Measurements from ENCODE around the gene SLC7A4.
"Not testable (repeated sequence)": the region's sequence is repeated elsewhere in the genome, so short reads cannot be mapped to it uniquely, and the experiment has no call there.

The SLC7A4 gene

DNA sequence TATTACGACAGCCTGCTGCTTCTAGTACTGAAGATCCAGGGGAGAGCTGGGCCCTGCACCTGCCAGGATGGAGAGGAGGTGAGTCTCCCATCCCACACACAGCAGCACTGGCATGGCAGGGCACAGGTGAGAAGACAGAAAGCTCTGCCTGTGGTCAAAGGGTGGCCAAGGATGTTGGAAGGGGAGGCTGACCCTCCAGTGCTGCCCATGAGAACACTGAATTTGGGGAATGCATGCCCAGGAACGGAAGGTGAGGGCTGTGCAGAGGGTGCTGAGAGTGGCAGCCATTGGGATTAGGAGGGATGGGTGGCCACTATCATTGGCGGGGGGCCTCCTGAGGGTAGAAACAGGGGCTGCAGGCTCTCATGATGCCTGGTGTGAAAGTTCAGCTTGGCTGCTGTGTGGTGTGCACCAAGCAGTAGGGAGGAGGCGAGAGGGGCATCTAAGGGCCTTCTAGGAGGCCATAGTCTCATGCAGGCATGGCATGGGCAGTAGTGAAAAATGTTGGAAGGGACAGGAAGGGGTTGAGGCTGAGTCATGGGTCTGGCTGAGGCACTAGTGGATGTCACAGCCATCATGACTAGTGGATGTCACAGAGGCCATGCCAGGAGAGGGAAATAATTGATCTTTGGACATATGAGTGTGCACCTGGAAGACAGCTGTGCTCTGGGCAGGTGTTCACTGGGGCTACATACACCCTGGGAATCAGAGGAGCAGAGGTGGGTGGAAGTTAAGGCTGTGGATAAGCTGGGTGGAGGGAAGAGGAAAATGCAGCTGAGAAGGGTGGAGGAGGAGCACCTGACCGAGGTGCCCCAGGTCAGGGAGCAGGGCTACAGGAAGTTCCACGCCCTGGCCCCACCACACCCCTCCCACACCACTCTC, 10.9 kb upstream of the SLC7A4 start:
- DNase-seq = no peak

DNA sequence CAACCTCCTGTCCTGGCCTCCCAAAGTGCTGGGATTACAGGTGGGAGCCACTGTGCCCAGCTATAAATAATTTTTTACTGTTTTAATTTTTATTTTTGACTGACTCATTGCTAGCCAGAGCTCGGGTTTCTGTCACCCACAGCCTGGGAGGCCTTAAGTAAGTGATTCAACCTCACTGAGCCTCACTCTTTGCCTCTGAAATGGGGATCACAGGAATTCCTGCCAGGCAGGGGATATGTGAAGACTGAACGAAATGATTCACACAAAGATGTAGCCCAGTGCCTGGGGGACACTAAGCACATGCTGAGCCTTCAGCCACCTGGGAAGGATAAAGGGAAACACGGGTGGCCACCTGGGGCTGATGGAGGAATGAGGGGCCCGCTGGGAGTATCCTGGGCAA, 9.6 kb upstream of the SLC7A4 start:
- DNase-seq = no peak

DNA sequence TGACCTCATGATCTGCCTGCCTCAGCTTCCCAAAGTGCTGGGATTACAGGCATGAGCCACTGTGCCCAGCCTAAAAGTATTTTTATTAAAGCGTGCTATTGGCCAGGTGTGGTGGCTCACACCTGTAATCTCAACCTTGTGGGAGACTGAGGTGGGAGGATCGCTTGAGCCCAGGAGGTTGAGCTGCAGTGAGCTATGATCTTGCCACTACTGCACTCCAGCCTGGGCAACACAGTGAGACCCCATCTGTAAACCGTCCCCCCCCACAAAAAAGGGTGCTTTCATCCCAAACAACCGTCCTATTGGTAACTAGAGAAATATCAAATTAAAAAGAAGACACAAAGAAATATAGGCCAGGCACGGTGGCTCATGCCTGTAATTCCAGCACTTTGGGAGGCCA, 6.8 kb upstream of the SLC7A4 start:
- DNase-seq = not testable (repeated sequence)

DNA sequence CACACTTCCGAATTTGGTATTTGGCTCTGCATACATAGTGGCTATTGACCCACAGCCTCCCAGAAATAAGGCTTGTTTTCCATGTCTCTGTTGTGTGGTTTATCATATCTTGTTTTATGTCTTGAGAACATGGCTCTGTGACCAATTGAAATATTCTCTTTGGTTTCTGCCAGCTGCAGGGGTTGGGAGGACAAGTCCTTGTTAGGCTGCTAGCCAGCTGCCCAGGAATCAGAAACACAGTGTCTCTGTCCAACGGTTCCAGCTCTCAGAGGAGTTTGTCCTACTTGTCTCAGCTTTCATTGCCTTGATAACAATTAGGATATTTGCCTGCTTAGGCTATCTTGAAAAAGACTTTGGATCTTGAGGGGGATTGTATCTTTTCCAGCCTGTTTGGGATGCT, 6.0 kb upstream of the SLC7A4 start:
- DNase-seq = no peak

DNA sequence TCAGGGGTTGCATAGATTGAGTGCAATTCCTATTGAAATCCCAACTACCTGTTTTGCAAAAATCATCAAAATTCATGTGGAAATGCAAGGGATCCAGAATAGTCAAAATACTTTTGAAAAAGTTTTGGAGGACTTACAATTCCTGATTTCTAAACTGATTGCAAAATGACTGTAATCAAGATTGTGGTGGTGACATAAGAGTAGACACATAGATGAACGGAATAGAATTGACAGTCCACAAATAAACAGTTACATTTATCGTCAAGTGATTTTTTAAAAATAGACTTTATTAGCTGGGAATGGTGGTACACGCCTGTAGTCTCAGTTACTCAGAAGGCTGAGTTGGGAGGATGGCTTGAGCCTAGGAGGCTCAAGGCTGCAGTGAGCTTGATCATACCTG, 2.6 kb upstream of the SLC7A4 start:
- DNase-seq = no peak

DNA sequence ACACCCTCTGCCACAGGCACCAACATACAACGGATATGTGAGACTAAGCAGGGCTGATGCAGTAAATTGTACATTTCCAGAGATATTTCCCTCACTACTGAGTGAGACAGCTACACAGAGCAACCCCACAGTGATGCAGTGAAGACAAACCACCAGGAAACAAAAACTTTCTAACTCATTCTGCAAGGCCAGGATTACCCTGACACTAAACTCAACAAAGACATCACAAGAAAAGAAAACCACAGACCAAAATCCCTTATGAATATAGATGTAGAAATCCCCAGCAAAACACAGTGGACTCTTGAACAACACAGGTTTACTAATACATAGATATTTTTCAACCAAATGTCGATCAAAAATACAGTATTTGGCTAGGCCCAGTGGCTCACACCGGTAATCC, 1.5 kb upstream of the SLC7A4 start:
- DNase-seq = no peak

DNA sequence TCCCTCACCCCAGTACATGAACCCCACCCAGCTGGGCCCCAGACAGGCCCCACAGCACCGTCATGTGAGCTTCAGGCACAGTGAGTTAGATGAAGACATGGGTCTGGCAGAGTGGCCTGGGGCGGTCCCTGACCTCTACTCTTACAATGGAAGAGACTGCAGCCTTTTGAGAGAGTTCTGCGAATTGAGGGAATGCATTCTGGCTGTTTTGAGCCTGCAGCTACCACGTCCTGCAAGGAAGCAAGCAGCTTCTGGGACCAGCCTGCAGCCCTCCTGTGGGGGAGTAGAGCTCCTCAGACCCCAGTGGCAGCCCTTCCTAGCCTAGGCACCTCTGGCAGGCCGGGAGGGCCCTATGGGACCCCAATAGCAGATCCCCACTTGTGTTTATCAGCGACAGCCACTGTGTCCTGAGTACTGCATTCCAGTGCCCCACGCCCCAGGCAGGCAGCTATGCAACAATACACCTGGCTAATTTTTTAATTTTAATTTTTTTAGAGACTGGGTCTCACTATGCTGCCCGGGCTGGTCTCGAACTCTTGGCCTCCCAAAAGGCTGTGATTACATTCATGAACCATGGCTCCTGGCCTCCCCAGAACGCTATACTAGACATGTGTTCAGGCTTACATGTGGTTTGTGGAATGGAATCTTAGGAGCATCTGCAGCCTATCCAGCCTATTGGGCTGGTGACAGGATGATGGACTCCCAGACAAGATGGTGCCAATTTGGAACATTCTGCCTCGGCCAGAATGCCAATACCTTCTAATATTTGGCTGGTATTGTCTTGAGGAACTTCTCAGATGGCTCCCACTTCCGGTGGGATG, 717 bp upstream of the SLC7A4 start:
- DNase-seq = no peak

DNA sequence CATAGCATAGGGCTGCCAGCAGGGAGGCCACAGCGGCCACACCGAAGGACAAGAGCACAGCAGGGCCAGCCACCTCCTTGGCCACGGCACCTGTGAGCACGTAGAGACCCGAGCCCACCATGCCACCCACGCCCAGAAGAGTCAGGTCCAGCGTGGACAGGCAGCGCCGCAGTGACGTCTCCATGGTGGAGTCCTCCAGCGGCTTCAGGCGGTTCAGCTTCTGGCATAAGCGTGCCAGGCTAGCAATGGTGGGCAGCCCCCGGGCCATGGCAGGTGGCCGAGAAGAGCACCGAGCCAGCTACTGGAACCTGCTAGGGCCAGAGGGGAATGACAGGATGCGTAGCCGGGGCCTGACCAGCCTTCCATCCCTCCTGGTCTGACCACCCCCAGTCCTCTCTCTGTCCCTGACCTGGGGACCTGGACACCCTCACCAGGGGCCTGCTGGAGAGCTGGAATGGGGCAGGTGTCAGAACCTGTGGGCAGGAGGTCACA, 770 bp downstream of the SLC7A4 start:
- no peak for DNase-seq

DNA sequence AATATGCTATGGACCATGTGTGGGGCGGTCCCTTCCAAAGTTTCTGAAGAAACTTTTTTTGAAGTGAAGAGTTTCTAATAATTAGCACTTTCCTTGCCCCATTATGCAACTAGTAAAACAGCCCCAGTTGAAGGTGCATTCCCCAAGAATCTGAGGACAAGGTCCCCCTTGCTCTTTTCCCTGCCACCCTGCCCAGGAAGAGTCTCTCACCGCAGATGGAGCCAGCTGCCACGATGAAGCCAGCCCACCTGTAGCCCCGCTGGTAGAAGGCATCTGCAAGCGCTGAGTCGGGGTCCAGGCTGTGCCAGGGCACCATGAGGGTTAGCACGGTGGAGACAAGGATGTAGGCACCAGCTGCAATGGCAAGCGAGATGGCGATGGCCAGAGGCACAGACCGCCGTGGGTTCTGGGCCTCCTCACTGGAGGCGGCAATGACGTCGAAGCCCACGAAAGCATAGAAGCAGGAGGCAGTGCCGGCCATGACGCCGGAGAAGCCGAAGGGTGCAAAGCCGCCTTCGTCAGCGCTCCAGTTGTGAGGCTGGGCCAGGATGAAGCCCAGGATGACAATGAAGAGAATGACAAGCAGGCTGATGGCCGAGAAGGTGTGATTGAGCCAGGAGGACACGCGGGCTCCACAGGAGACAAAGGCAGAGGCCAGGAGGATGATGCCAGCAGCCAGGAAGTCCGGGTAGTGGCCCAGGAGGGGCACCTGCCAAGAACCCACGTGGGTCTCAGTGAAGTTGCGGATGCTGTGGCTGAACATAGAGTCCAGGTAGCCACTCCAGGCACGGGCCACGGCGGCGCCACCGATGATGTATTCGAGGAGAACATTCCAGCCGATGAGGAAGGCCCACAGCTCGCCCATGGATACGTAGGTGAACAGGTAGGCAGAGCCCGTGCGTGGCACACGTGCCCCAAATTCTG, 1.5 kb downstream of the SLC7A4 start:
- DNase-seq = no peak

DNA sequence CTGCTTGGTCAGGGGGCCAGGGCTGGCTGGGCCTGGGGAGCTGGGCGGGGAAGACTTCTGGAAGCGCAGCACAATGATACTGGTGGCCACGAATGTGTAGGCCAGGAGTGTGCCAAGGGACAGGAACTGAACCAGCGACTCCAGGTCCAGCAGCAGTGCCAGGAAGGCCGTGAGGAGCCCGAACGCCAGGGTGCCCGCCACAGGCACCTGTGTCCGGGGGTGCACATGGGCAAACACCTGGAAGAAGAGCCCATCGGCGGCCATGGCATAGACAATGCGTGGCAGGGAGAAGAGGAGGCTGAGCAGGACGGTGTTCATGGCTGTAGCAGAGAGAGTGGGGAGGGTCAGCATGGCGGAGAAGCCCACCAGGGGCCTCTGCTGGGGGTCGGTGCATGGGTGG, 2.3 kb downstream of the SLC7A4 start:
- DNase-seq = no peak

DNA sequence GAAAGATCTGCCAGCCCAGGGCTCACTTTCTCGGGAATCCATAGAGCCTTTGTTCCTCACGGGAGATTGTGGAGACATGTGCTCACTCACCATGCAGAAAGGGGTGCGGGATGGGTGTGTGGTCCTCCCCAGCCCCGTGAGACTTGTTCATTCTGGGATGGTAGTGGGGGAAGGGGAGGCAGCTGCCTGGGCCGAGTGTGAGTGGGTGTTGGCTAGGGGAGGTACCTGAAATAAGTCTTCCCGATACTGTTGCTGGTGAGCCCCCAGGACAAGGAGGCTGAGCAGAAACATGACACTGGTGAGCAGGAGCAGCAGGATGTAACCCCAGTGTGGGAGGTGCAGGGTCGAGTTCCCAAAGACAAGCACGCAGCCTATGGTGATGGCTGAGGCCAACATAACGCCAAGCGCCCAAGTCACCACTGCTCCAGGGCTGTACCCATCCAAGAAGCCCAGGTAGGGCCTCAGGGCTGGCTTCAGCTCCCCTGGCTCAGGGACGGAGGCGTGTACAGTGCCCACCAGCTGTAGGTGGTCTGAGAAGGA, 2.8 kb downstream of the SLC7A4 start:
- DNase-seq = no peak

DNA sequence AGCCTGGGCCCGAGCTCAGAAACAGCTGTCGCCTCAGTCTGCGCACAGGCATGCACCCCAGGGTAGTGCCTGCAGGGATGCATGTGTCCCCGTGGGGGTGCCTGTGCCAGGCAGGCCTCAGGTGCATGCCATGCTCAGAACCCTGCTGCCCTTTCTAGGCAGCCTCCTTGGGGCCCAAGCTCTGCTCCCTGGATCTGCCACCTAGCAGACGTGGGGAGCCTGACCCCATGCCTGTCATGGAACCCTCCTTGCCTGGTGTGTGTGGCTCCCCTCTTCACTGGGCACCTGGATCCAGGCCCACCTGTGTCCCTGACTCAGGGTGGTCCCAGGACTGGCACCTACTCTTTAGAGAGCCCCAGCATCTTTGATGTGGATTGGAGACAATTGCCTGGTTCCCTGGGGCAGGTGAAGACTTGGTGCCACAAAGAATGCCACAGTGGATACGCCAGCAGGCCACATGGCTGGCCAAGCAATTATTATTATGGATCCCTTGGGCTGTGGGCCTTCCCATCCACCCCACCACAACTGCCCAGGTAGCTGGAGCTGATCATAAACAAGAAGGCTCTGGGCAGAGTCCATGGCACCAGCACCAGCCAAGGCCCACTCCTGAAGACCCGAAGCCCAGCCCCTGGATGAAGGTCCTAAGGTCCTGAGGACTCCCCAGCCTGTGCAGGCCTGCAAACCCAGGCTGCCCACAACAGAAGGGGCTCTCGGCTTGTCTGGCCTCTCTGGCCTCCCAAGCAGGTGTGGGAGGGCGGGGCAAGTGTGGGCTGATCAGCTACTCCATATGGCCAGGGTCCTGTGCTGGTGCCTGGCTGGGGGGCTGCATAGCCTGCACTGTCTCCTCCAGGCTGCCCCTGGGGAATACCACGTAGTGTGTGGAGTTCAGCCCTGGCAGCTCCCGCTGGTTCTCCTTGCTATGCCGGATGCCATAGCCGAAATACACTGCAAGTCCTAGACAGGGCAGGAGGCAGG, 3.8 kb downstream of the SLC7A4 start:
- peak; percentile 56 for DNase-seq

DNA sequence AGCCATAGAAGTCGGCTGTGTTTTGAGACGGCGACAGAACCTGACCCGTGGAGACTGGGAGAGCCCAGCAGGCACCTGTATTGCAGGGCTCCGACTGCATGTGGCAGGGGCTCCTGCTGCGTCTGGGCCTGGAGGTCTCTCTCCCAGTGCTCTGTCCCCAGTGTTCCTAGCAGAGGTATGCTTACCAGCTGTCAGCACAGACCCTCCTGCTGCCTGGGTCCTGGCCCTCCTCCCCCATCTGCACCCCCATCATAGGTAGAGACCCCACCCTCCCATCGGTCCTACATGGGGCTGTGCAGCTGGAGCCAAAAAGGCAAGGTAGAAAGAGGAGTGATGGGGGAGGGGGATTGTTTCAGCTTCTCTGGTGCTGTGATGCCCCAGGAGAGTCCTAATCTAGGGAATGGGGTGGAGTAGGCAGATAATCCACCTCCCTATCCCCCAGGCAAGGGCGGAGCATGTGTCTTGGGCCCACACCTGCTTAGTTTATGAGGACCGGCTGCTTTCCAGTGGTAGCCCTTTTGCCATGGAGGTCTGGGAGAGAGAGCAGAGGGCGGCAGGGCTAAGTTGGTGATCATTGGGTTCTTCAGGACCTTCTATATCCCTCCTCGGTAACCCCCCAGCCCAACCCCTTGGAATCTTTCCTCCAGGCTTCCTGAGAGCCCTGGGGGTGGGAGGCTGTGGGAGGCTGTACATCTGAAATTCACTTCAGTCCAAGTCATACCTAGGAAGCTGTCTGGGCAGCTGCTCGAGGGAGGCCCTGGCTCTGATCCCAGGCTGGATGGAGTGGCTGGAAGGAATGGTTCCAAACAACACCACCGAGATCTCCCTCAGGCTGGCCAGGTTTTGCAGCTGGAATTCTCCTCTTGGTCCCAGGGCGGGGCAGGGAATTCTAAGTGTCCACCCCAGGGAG, 5.3 kb downstream of the SLC7A4 start:
- DNase-seq = peak; percentile 67

DNA sequence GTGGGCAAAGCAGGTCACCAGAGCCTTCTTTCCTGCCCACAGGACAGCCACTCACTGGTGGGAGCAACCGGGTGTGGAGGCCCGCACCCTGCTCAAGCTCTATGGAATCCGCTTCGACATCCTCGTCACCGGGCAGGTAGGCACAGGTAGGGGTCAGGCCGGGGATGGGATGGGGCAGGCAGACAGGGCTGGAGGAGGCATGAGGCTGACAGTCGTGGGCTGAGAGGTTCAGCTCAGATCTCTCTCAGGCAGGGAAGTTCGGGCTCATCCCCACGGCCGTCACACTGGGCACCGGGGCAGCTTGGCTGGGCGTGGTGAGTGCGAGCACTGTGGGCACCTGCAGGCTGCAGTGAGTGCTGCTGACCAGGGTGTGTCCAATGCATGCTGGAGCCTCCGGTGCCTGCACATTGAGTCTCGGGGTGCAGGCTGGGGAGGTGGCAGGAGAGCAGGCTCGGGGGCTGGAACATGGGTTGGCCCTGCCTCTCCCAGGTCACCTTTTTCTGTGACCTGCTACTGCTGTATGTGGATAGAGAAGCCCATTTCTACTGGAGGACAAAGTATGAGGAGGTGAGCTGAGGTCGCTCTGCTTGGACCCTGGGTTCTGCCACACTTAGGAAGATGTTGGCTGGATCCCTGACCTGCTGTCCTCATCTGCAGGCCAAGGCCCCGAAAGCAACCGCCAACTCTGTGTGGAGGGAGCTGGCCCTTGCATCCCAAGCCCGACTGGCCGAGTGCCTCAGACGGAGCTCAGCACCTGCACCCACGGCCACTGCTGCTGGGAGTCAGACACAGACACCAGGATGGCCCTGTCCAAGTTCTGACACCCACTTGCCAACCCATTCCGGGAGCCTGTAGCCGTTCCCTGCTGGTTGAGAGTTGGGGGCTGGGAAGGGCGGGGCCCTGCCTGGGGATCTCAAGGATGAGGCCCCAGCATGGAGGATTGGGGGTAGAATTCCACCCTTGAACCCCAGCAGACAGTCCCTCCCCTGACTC, 6.3 kb downstream of the SLC7A4 start:
- DNase-seq = no peak

DNA sequence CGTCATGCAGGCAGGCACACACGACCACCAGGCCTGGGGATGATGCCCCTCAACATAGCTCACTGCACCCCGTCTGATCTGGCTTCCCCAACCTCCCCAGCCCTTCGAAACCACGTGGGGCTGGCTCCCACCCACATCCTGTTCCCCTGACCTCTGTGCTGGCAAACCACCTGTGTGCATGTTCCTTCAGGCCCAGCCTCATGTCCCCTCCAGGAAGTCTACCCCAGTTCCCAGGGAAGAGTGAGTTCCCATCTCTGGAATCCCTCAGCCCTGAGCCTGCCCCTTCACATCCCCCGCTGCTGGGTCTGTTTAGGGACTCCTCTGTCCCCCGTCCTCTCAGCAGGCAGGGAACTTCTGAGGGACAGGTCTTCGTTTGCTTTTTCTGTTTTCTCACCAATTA, 7.1 kb downstream of the SLC7A4 start:
- DNase-seq = no peak

DNA sequence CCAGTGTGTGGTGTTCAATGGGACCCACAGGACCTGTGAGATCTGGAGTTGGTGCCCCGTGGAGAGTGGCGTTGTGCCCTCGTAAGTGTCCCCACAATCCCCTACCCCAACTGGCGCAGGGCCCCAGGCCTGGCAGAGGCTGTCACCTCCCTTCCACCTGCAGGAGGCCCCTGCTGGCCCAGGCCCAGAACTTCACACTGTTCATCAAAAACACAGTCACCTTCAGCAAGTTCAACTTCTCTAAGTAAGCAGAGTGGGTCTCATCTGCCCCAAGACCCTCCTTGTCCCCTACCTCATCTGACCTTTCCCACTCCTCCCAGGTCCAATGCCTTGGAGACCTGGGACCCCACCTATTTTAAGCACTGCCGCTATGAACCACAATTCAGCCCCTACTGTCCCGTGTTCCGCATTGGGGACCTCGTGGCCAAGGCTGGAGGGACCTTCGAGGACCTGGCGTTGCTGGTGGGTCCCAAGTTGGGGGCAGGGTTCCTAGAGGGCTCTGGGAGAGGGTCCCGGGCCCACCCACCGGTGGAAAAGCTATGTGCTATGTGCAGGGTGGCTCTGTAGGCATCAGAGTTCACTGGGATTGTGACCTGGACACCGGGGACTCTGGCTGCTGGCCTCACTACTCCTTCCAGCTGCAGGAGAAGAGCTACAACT, 9.3 kb downstream of the SLC7A4 start:
- DNase-seq = no peak

DNA sequence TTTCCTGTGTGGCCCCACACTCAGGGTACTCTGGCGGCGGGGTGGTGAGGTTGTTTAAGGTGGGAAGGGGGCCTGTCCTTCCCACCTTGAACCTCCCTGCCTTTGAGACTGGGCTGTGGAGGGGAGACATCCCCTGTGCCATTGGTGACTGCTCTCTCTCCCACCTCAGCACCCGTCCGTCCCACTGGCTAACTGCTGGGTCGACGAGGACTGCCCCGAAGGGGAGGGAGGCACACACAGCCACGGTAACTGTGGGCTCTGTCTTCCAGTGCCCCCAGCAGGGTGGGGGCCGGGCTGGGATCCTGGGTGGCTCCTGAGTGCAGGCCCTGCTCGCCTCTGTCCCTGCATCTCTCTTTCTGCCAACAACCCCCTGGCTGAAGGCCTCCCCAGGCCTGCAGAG, 9.9 kb downstream of the SLC7A4 start:
- no peak for DNase-seq

DNA sequence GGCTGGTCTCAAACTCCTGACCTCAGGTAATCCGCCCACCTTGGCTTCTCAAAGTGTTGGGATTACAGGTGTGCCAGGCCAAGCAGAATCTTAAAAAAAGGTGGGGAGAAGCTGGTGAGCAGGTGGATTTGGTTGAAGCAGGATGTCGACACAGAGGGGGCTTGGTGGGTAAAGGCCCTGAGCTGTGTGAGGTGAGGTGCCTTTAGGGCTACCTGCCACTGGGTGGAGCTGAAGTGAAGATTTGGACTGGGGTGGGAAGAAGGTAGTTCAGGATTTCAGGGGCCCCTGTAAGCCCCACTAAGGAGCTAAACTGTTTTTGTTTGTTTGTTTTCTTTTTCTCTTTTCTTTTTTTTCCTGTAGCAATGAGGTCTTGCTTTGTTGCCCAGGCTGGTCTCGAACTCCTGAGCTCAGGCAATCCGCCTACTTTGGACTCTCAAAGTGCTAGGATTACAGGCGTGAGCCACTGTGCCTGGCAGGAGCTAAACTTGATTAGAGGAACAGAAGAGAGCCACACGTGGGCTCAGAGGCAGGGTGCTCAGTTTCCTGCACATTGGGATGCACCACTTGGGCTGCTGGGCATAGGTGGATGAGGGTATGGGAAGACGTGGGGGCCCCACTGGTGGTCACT, 11.4 kb downstream of the SLC7A4 start:
- DNase-seq = no peak

Data from NCI-H2171 (cell line).